ENCODE measurements around the gene HAP1.

GRCh38 chr17:41692722-41693521 is 41.5 kb downstream of the HAP1 start:
- peak; percentile 46 for TF ChIP-seq POLR2A (IDR thresholded peaks at IDR 0.05; ENCODE audit: low read length)
- TF ChIP-seq GATA1 (IDR thresholded peaks at IDR 0.05; ENCODE audit: low read depth, low read length): no peak
